Sigmoid colon (tissue), 7 donors: ENCODE results near the gene ACTG1. TPM values are rescaled to one million over a fixed set of nuclear protein-coding genes. Genes with fewer than 3 reads are reported as not detected.

Source experiments
- DNase-seq: peaks from one replicate; pipeline ENCODE4 v3.0.0-alpha.2; 2019
- H3K27ac ChIP-seq, 4 donors: fragments of 200-600 bp; sonication (generic); one replicate each; pipeline ENCODE4 v1.5.1; 2016 to 2019; ENCODE audit warnings: mild to moderate bottlenecking in 1 of 4
- H3K27me3 ChIP-seq, 3 donors: fragments of 200-600 bp; sonication (generic); one replicate each; pipeline ENCODE4 v1.5.1; 2019; ENCODE audit warnings: mild to moderate bottlenecking in 1 of 3
- H3K36me3 ChIP-seq, 4 donors: fragments of 200-600 bp; sonication (generic); one replicate each; pipeline ENCODE4 v1.5.1; 2016 to 2019
- H3K4me1 ChIP-seq, 4 donors: fragments of 200-600 bp; sonication (generic); one replicate each; pipeline ENCODE4 v1.5.1; 2017 to 2019
- H3K4me3 ChIP-seq, 4 donors: fragments of 200-600 bp; sonication (generic); one replicate each; pipeline ENCODE4 v1.5.1; 2017 to 2019; ENCODE audit warnings: mild to moderate bottlenecking in 2 of 4, moderate library complexity in 1 of 4
- H3K9me3 ChIP-seq, 4 donors: fragments of 200-600 bp in 3 of 4; sonication (generic) in 3 of 4; one replicate each; pipeline versions ENCODE4 v1.5.1 to v1.6.1; 2013 to 2019
- EP300 ChIP-seq, 4 donors: sonication (generic); formaldehyde crosslinking; IDR thresholded peaks; one replicate each; pipeline ENCODE4 v1.6.1; 2017; ENCODE audit warnings: antibody characterized with exemption in 4 of 4
- POLR2A ChIP-seq, 2 donors: fragments of 450-650 bp; IDR thresholded peaks; one replicate each; pipeline ENCODE4 v1.6.1; 2016; ENCODE audit warnings: antibody characterized with exemption in 2 of 2, mild to moderate bottlenecking in 2 of 2, moderate library complexity in 2 of 2
- POLR2AphosphoS5 ChIP-seq, 4 donors: sonication (generic); formaldehyde crosslinking; IDR thresholded peaks; one replicate each; pipeline ENCODE4 v1.6.1; 2017; ENCODE audit warnings: antibody characterized with exemption in 4 of 4
- WGBS, 2 donors: extraction: QIAGEN DNeasy Blood & Tissue Kit; methylation state at CpG; one replicate each; pipeline ENCODE4 v1.1.7; 2013; 5-methylcytosine and 5-hydroxymethylcytosine counted together
- intact Hi-C: fragments of 100-400 bp; cut with DNase I; formaldehyde crosslinking; loops from one replicate; pipeline ENCODE4 v1.15.1; 2023
- polyA plus RNA-seq, 3 donors: library from polyadenylated mRNA; stranded (reverse); fragments of 200-250 nt; gene quantifications; one replicate each; pipeline ENCODE4 v1.2.3, GENCODE V29; 2013
- total RNA-seq, 4 donors: library from RNA; depleted of rRNA; stranded (reverse); fragments of >200 nt; gene quantifications; one replicate each; pipeline ENCODE4 v1.1.0, GENCODE V29; 2016
- TF ChIP-seq, protein P1 (sequence below), 4 experiments: fragments of 450-650 bp in 3 of 4; fragments of 200-600 bp in 1 of 4; IDR thresholded peaks; one replicate each; pipeline ENCODE4 v1.5.1; 2016 to 2019; ENCODE audit warnings: antibody characterized with exemption in 4 of 4, mild to moderate bottlenecking in 3 of 4, moderate library complexity in 2 of 4
- donor health status: healthy with polysubstance abuse.
- donor health status: Bipolar disorder and iron deficiency.
- donor health status: healthy.

Gene ACTG1
- total and polyA plus RNA-seq, 7 donors = 1,038 to 4,527 (median 2,003) TPM

DNA sequence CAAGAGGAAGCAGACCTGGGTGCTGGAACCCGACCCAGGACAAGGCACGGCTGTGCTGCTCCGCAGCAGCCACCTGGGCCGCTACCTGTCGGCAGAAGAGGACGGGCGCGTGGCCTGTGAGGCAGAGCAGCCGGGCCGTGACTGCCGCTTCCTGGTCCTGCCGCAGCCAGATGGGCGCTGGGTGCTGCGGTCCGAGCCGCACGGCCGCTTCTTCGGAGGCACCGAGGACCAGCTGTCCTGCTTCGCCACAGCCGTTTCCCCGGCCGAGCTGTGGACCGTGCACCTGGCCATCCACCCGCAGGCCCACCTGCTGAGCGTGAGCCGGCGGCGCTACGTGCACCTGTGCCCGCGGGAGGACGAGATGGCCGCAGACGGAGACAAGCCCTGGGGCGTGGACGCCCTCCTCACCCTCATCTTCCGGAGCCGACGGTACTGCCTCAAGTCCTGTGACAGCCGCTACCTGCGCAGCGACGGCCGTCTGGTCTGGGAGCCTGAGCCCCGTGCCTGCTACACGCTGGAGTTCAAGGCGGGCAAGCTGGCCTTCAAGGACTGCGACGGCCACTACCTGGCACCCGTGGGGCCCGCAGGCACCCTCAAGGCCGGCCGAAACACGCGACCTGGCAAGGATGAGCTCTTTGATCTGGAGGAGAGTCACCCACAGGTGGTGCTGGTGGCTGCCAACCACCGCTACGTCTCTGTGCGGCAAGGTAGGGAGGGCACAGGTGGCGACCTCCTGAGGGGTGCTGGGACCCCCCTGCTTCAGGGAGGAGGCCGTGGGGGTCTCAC is 16.2 kb upstream of the ACTG1 start:
- intact Hi-C loops = no loop called here
- Histone ChIP-seq H3K27me3 (peaks cover 28 to 59% (median 58%) of the 10 kb centered on the region in 3 donors), H3K4me1 (peaks cover 0 to 17% (median 12%) of the 10 kb centered on the region in 4 donors), H3K9me3 (no peaks in the 10 kb centered on the region), H3K4me3 (no peak overlapping the region), H3K36me3 (no peaks in the 10 kb centered on the region), H3K27ac (no peak overlapping the region)
- no peak for DNase-seq
- 33 to 87% methylated on average over 62 of the region's 62 CpGs for WGBS, 2 donors
- no peak for TF ChIP-seq POLR2AphosphoS5 (IDR thresholded peaks at IDR 0.05)
- TF ChIP-seq POLR2A (IDR thresholded peaks at IDR 0.05) = no peak
- no peak for TF ChIP-seq EP300 (IDR thresholded peaks at IDR 0.05)

DNA sequence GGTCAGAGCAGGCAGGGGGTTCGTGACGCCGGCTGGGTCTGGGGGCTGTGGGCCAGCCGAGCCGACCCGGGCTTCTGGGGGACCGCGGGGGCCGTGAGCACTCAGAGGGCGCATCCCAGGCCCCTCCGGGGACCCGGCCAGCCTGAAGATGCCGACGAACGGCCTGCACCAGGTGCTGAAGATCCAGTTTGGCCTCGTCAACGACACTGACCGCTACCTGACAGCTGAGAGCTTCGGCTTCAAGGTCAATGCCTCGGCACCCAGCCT is 15.7 kb upstream of the ACTG1 start:
- no peak overlapping the region for H3K4me3 ChIP-seq
- DNase-seq = no peak
- peaks cover 31 to 61% (median 60%) of the 10 kb centered on the region in 3 donors for H3K27me3 ChIP-seq
- H3K27ac ChIP-seq = no peak overlapping the region
- TF ChIP-seq POLR2A (IDR thresholded peaks at IDR 0.05) (no peak), POLR2AphosphoS5 (IDR thresholded peaks at IDR 0.05) (no peak), EP300 (IDR thresholded peaks at IDR 0.05) (no peak)
- TF ChIP-seq, protein P1, sequence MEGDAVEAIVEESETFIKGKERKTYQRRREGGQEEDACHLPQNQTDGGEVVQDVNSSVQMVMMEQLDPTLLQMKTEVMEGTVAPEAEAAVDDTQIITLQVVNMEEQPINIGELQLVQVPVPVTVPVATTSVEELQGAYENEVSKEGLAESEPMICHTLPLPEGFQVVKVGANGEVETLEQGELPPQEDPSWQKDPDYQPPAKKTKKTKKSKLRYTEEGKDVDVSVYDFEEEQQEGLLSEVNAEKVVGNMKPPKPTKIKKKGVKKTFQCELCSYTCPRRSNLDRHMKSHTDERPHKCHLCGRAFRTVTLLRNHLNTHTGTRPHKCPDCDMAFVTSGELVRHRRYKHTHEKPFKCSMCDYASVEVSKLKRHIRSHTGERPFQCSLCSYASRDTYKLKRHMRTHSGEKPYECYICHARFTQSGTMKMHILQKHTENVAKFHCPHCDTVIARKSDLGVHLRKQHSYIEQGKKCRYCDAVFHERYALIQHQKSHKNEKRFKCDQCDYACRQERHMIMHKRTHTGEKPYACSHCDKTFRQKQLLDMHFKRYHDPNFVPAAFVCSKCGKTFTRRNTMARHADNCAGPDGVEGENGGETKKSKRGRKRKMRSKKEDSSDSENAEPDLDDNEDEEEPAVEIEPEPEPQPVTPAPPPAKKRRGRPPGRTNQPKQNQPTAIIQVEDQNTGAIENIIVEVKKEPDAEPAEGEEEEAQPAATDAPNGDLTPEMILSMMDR (IDR thresholded peaks at IDR 0.05) = no peak
- 16 to 63% methylated on average over 20 of the region's 20 CpGs for WGBS, 2 donors
- H3K36me3 ChIP-seq = no peaks in the 10 kb centered on the region
- intact Hi-C loops = no loop called here
- H3K4me1 ChIP-seq = peaks cover 0 to 22% (median 17%) of the 10 kb centered on the region in 4 donors
- H3K9me3 ChIP-seq = no peaks in the 10 kb centered on the region

DNA sequence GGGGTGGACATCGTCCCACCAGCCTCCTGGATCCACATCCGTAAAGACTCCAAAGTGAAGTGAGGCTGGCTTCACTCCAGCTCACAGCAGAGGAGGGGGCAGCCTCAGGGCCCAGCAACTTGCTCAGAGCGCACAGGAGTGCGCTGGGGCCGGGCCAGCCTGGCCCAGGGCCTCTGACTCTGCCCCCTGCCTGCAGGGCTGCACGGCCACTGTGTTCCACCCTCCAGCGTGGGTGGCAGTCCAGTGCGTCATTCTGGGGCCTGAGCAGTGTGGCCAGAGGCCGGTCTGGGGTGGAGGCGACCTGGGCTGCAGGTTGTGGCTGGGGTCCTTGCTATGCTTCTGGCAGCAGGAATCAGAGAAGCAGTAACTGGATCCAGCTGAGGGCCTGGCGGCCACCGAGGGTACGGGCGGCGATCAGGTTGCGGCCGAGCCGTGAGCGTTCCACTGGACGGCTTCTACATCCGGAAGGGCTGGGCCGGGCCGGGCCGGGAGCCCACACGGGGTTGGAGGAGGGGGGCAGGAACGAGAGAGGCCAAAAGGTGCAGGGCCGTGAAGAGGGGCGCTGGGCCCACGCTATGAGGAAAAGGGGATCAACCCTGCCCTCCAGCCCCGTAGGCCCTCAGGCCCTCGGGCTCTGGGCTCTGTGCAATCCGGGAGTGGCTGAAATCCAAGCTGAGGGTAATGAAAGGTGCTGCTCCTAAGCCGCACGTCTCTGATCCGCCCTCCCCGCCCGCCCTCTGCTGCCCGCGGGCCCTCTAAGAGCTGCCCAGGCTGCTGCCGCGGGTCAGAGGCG is 15.2 kb upstream of the ACTG1 start, which contains the start of gene FSCN2:
Gene FSCN2 (plus strand): TSS at position 787 of the 793 bp plus-strand sequence. CDS start 155 bp downstream, outside the sequence.
- intact Hi-C loops = no loop called here
- TF ChIP-seq POLR2A (IDR thresholded peaks at IDR 0.05) (no peak), EP300 (IDR thresholded peaks at IDR 0.05) (no peak), POLR2AphosphoS5 (IDR thresholded peaks at IDR 0.05) (no peak)
- TF ChIP-seq, protein P1 (IDR thresholded peaks at IDR 0.05) = no peak
- no peak within 1 kb of the TSS for H3K4me3 ChIP-seq
- H3K36me3 ChIP-seq = no peaks in the 10 kb centered on the region
- H3K27ac ChIP-seq = no peak within 1 kb of the TSS
- H3K4me1 ChIP-seq = peaks cover 0 to 28% (median 22%) of the 10 kb centered on the region in 4 donors
- WGBS, 2 donors = 14 to 57% methylated on average over 42 of the region's 42 CpGs
- no peak for DNase-seq
- H3K27me3 ChIP-seq = peaks cover 31 to 66% (median 65%) of the 10 kb centered on the region in 3 donors
- no peaks in the 10 kb centered on the region for H3K9me3 ChIP-seq

DNA sequence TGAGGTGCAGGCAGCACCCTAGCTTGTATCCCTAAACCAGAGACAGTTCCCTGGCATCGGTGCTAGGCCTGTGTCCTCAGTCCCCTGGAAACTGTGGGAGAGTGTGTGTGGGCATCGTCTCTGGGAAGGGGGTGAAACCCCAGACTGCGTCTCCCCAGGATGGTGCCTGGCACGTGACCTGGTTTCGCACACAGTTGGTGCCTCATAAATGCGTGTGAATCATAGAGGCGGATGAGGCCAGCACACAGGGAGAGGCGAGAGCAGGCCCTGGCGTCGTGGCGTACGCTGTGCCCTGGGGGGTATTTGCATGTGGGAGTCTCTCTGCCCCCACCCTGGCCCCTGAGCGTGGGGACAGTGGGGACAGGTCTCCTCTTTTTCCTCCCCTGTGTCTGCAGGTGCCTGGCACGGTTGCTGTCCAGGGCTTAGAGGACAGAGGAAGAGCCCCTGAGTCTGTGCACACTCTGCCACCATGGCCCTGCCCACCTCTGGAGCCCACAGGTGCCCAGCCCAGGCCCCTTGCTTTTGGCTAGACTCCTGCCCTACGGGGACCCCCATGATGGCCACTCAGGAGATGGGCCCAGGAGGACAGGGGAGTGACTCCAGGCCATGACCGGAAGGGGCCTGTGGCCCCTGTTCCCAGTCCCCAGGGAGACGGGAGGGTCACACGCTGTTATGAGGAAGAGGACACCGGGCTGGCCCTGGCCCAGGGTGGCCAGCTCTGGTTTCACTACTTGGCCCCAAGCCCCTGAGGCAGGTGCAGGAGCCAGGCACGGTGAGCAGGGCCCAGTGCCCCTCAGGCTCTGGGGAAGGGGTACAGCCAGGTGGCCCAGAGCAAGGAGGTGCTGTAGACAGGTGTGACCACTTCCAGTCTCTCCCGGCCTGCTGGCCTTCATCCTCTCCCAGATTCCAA is 14.3 kb upstream of the ACTG1 start:
- H3K4me3 ChIP-seq = no peak overlapping the region
- intact Hi-C loops = no loop called here
- H3K4me1 ChIP-seq = peaks cover 0 to 28% (median 22%) of the 10 kb centered on the region in 4 donors
- H3K9me3 ChIP-seq = no peaks in the 10 kb centered on the region
- H3K36me3 ChIP-seq = no peaks in the 10 kb centered on the region
- no peak for DNase-seq
- H3K27me3 ChIP-seq = peaks cover 31 to 67% (median 66%) of the 10 kb centered on the region in 3 donors
- TF ChIP-seq POLR2AphosphoS5 (IDR thresholded peaks at IDR 0.05) = no peak
- no peak for TF ChIP-seq EP300 (IDR thresholded peaks at IDR 0.05)
- TF ChIP-seq, protein P1 (IDR thresholded peaks at IDR 0.05) = no peak
- TF ChIP-seq POLR2A (IDR thresholded peaks at IDR 0.05) = no peak
- no peak overlapping the region for H3K27ac ChIP-seq
- 70 to 86% methylated on average over 21 of the region's 21 CpGs for WGBS, 2 donors
